HepG2 (cell line): ENCODE measurements around the gene SLC36A1. TPM values are rescaled to one million over a fixed set of nuclear protein-coding genes. Genes with fewer than 3 reads are reported as not detected.
A peak's percentile ranks its signal among the peaks of the same experiment; 100 is the strongest.

Source experiments
- IRF2 ChIP-seq: IDR thresholded peaks from 2 replicates; pipeline ENCODE4 v1.6.1; 2018; ENCODE audit warnings: missing genetic modification reagents, missing compliant biosample characterization
- PPARG ChIP-seq: conservative IDR thresholded peaks from 2 replicates; pipeline ENCODE4 v1.6.1; 2016; ENCODE audit warnings: missing biosample characterization, missing genetic modification reagents
- RARG ChIP-seq: sonication (generic); formaldehyde crosslinking; IDR thresholded peaks from 2 replicates; pipeline ENCODE4 v1.4.0; 2020; ENCODE audit warnings: low read depth, mild to moderate bottlenecking, missing genetic modification reagents
- REL ChIP-seq: sonication (generic); formaldehyde crosslinking; conservative IDR thresholded peaks from 2 replicates; pipeline ENCODE4 v1.8.0; 2022; ENCODE audit warnings: mild to moderate bottlenecking, missing genetic modification reagents, moderate library complexity
- SOX13 ChIP-seq, 3 experiments: fragments of 450-650 bp in 1 of 3; sonication (generic) in 1 of 3; formaldehyde crosslinking in 1 of 3; IDR thresholded peaks in 2 of 3; conservative IDR thresholded peaks in 1 of 3; 2 replicates each; pipeline versions ENCODE4 v1.5.0 to v1.6.1; 2016 to 2020; ENCODE audit warnings: antibody characterized with exemption in 1 of 3, mild to moderate bottlenecking in 1 of 3, missing compliant biosample characterization in 1 of 3, missing genetic modification reagents in 1 of 3, moderate library complexity in 1 of 3
- ZBTB33 ChIP-seq: sonication (generic); formaldehyde crosslinking; IDR thresholded peaks from 2 replicates; pipeline ENCODE4 v1.4.0; 2020; ENCODE audit warnings: missing genetic modification reagents
- ZBTB44 ChIP-seq: sonication (generic); formaldehyde crosslinking; IDR thresholded peaks from 2 replicates; pipeline ENCODE4 v1.4.0; 2020; ENCODE audit warnings: missing genetic modification reagents
- ZNF121 ChIP-seq: sonication (generic); formaldehyde crosslinking; IDR thresholded peaks from 2 replicates; pipeline ENCODE4 v1.5.0; 2020; ENCODE audit warnings: mild to moderate bottlenecking, missing genetic modification reagents
- ZNF337 ChIP-seq: sonication (generic); formaldehyde crosslinking; IDR thresholded peaks from 2 replicates; pipeline ENCODE4 v1.5.1; 2020; ENCODE audit warnings: missing genetic modification reagents, low read depth, mild to moderate bottlenecking, borderline replicate concordance
- ZNF367 ChIP-seq: sonication (generic); formaldehyde crosslinking; IDR thresholded peaks from 2 replicates; pipeline ENCODE4 v1.4.0; 2020; ENCODE audit warnings: missing genetic modification reagents, borderline replicate concordance
- ZNF563 ChIP-seq: sonication (generic); formaldehyde crosslinking; IDR thresholded peaks from 2 replicates; pipeline ENCODE4 v1.8.0; 2022; ENCODE audit warnings: mild to moderate bottlenecking, moderate library complexity, missing genetic modification reagents
- polyA plus RNA-seq, 8 experiments: library from polyadenylated mRNA; depleted of rRNA in 3 of 8; stranded (reverse) in 7 of 8; unstranded in 1 of 8; fragments of >200 nt; fragmentation: Illumina TruSeq in 4 of 8; extraction: Trizol in 4 of 8; gene quantifications; 2 replicates each; pipeline versions ENCODE4 v1.2.1 to v1.2.3, GENCODE V29; 2011 to 2016; ENCODE audit warnings: low read depth in 4 of 8, missing spikeins in 1 of 8, mixed read lengths in 1 of 8; ENCODE audit not compliant: insufficient read depth in 1 of 8
- total RNA-seq, 5 experiments: library from RNA; depleted of rRNA; stranded (reverse); fragments of >200 nt; fragmentation: Illumina TruSeq; extraction: Trizol; gene quantifications; 2 replicates each; pipeline ENCODE4 v1.2.3, GENCODE V29; 2016; ENCODE audit warnings: low read depth in 1 of 5
- TF ChIP-seq, protein P1 (sequence below): sonication (generic); formaldehyde crosslinking; IDR thresholded peaks from 2 replicates; pipeline ENCODE4 v1.4.0; 2020; ENCODE audit warnings: mild to moderate bottlenecking, missing genetic modification reagents
- TF ChIP-seq, protein P2 (sequence below): sonication (generic); formaldehyde crosslinking; IDR thresholded peaks from 2 replicates; pipeline ENCODE4 v1.5.1; 2020; ENCODE audit warnings: missing genetic modification reagents, mild to moderate bottlenecking, borderline replicate concordance
- TF ChIP-seq, protein P3 (sequence below): sonication (generic); formaldehyde crosslinking; IDR thresholded peaks from 2 replicates; pipeline ENCODE4 v1.5.0; 2020; ENCODE audit warnings: mild to moderate bottlenecking, low read depth, missing genetic modification reagents, borderline replicate concordance

SLC36A1 gene
- total and polyA plus RNA-seq, 2 of the 13 experiments (the other 11 are each of a cell fraction or from before 2014, with no cell fraction given): 8.0 to 8.9 TPM

DNA sequence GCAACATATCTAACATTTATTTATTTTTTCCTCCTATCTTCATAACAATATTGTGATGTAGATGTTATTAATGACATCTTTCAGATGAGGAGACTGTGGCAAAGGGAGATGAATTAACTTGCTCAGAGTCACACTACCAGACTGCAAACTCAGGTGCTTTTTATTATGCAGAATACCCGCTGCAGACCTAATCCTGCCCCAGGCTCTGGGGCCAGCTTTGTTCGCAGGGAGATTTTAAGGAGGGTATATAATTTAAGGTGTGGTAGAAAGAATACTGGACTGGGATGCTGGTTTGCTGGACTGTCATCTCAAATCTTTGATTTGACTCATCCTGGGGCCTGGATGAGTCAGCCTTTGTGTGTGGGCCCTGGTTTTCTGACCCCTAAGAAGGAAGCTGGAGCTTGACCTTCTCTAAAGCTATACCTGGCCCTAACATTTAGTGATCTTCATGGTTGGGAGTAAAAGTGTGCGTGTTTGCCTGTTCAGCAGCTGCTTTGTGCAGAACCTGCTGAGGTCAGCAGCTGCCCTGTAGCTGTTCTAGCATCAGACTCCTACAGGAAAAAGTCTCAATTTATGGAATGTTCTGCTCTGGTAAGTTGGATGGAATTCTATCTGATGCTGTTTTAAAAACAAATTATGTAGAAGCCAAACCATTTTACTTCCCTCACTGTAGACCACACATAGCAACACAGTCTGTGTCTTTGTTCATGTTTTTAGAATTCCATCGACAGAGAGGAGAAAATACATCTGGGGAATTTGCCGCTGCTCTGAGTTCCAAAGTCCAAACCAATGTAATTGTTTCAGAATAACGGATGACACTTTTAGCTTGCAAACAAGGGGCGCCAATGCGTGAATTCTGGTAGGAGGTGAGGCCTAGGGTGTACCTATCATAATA, 4.5 kb downstream of the SLC36A1 start (continued):
- TF ChIP-seq, protein P1, sequence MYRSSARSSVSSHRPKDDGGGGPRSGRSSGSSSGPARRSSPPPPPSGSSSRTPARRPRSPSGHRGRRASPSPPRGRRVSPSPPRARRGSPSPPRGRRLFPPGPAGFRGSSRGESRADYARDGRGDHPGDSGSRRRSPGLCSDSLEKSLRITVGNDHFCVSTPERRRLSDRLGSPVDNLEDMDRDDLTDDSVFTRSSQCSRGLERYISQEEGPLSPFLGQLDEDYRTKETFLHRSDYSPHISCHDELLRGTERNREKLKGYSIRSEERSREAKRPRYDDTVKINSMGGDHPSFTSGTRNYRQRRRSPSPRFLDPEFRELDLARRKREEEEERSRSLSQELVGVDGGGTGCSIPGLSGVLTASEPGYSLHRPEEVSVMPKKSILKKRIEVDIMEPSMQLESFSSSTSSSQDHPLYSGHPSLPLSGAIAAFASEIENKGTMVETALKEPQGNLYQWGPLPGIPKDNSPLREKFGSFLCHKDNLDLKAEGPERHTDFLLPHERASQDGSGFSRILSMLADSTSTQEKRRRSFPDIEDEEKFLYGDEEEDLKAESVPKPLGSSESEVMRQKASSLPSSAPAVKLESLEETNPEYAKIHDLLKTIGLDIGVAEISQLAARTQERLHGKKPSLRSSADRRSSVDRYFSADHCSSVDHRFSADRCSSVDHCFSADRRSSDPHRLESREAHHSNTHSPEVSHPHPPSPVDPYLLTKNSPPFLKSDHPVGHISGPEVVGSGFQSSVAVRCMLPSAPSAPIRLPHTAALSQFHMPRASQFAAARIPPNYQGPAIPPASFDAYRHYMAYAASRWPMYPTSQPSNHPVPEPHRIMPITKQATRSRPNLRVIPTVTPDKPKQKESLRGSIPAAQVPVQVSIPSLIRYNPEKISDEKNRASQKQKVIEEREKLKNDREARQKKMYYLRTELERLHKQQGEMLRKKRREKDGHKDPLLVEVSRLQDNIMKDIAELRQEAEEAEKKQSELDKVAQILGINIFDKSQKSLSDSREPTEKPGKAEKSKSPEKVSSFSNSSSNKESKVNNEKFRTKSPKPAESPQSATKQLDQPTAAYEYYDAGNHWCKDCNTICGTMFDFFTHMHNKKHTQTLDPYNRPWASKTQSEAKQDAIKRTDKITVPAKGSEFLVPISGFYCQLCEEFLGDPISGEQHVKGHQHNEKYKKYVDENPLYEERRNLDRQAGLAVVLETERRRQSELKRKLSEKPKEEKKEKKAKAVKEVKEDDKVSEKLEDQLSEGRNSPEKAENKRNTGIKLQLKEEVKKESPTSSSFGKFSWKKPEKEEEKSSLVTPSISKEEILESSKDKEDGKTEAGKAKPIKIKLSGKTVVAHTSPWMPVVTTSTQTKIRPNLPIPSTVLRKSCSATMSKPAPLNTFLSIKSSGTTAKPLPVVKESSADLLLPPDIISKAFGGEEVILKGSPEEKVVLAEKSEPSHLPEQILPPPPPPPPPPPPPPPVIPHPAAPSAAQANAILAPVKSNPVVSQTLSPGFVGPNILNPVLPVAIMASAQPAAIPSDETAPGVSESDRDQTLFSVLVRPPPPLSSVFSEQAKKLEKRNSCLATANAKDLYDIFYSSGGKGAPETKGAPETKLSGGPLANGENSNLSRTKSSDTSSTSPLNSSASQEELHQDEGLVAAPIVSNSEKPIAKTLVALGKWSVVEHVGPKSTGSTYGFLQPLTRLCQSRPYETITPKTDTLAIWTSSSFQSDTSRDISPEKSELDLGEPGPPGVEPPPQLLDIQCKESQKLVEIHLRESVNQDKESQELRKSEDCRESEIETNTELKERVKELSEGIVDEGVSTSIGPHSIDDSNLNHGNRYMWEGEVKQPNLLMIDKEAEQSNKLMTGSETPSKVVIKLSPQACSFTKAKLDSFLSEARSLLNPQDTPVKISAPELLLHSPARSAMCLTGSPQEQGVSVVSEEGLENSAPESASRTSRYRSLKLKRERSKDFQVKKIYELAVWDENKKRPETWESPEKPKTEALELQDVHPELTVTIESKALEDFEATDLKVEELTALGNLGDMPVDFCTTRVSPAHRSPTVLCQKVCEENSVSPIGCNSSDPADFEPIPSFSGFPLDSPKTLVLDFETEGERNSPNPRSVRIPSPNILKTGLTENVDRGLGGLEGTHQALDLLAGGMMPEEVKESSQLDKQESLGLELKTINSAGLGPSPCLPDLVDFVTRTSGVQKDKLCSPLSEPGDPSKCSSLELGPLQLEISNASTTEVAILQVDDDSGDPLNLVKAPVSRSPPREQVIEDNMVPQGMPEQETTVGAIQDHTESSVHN (CRISPR knock-in tag): no peak
- TF ChIP-seq SOX13 (IDR thresholded peaks at IDR 0.05) (no peak), SOX13 (CRISPR knock-in tag; conservative IDR thresholded peaks at IDR 0.05 in 1 of 2, IDR thresholded peaks at IDR 0.05 in 1 of 2) (peak in 1 of 2 experiments; percentile 88; a peak in 2 of 4 replicates), ZNF337 (CRISPR knock-in tag) (no peak), RARG (CRISPR knock-in tag) (no peak), REL (no peak), IRF2 (CRISPR knock-in tag) (no peak), ZBTB44 (CRISPR knock-in tag) (no peak), ZBTB33 (CRISPR knock-in tag) (peak; percentile 86), PPARG (CRISPR knock-in tag) (no peak), ZNF563 (CRISPR knock-in tag) (no peak), ZNF367 (CRISPR knock-in tag) (no peak), ZNF121 (CRISPR knock-in tag) (no peak)
- TF ChIP-seq, protein P2, sequence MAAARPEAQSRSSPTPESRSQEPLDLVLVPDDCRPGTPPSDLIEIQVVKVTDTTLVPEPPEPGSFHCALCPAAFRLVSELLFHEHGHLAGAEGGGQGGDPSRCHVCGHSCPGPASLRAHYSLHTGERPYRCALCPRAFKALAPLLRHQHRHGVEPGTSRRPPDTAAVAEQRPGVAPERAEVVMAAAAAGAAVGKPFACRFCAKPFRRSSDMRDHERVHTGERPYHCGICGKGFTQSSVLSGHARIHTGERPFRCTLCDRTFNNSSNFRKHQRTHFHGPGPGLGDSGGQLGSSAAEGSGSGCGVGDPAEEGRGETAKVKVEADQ: no peak
- TF ChIP-seq, protein P3, sequence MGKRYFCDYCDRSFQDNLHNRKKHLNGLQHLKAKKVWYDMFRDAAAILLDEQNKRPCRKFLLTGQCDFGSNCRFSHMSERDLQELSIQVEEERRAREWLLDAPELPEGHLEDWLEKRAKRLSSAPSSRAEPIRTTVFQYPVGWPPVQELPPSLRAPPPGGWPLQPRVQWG (CRISPR knock-in tag): no peak
